HEK293 (cell line): ENCODE measurements around the gene ILF3.

Experiments
- CTCF ChIP-seq: fragments of 450-650 bp; formaldehyde crosslinking; IDR thresholded peaks from 2 replicates; pipeline ENCODE4 v1.5.1; 2016; ENCODE audit warnings: missing biosample characterization, missing genetic modification characterization
- GFI1B ChIP-seq: fragments of 450-650 bp; formaldehyde crosslinking; IDR thresholded peaks from 2 replicates; pipeline ENCODE4 v1.5.1; 2016; ENCODE audit warnings: missing biosample characterization, missing genetic modification characterization
- GLI2 ChIP-seq: fragments of 450-650 bp; formaldehyde crosslinking; IDR thresholded peaks from 2 replicates; pipeline ENCODE4; 2017; ENCODE audit warnings: missing biosample characterization, missing genetic modification characterization, low read depth, borderline replicate concordance
- PRDM10 ChIP-seq: fragments of 450-650 bp; formaldehyde crosslinking; IDR thresholded peaks from 2 replicates; pipeline ENCODE4 v1.5.1; 2016; ENCODE audit warnings: missing biosample characterization, missing genetic modification characterization
- REST ChIP-seq: fragments of 450-650 bp; formaldehyde crosslinking; IDR thresholded peaks from 2 replicates; pipeline ENCODE4 v1.5.1; 2016; ENCODE audit warnings: missing biosample characterization, missing genetic modification characterization
- ZBTB44 ChIP-seq: fragments of 450-650 bp; IDR thresholded peaks from 2 replicates; pipeline ENCODE4 v1.5.1; 2018; ENCODE audit warnings: missing biosample characterization, mild to moderate bottlenecking, missing genetic modification characterization
- ZNF114 ChIP-seq: fragments of 450-650 bp; formaldehyde crosslinking; IDR thresholded peaks from 2 replicates; pipeline ENCODE4 v1.5.0; 2017; ENCODE audit warnings: missing biosample characterization, missing genetic modification characterization
- ZNF16 ChIP-seq: fragments of 450-650 bp; formaldehyde crosslinking; IDR thresholded peaks from 2 replicates; pipeline ENCODE4 v1.5.1; 2016; ENCODE audit warnings: low read depth, missing biosample characterization, missing genetic modification characterization
- ZNF26 ChIP-seq: fragments of 450-650 bp; formaldehyde crosslinking; IDR thresholded peaks from 2 replicates; pipeline ENCODE4 v1.5.1; 2016; ENCODE audit warnings: missing biosample characterization, missing genetic modification characterization
- ZNF394 ChIP-seq: fragments of 450-650 bp; formaldehyde crosslinking; IDR thresholded peaks from 2 replicates; pipeline ENCODE4 v1.5.1; 2016; ENCODE audit warnings: missing biosample characterization, missing genetic modification characterization, mild to moderate bottlenecking, moderate library complexity, borderline replicate concordance
- ZNF404 ChIP-seq: fragments of 450-650 bp; formaldehyde crosslinking; IDR thresholded peaks from 2 replicates; pipeline ENCODE4 v1.5.1; 2017; ENCODE audit warnings: missing biosample characterization, missing genetic modification characterization
- ZNF501 ChIP-seq: fragments of 450-650 bp; formaldehyde crosslinking; IDR thresholded peaks from 2 replicates; pipeline ENCODE4 v1.5.1; 2016; ENCODE audit warnings: missing biosample characterization, missing genetic modification characterization
- ZNF513 ChIP-seq: fragments of 450-650 bp; IDR thresholded peaks from 2 replicates; pipeline ENCODE4 v1.5.1; 2018; ENCODE audit warnings: missing biosample characterization, missing genetic modification characterization
- ZNF544 ChIP-seq: fragments of 450-650 bp; formaldehyde crosslinking; IDR thresholded peaks from 2 replicates; pipeline ENCODE4 v1.5.0; 2017; ENCODE audit warnings: missing biosample characterization, missing genetic modification characterization

- TF ChIP-seq CTCF (tag by site-specific recombination), result no peak
- TF ChIP-seq REST (tag by site-specific recombination), result no peak
- TF ChIP-seq ZBTB44, result no peak
- no peak for TF ChIP-seq ZNF404 (tag by site-specific recombination)
- TF ChIP-seq ZNF501, result no peak
- TF ChIP-seq ZNF513, result no peak
- TF ChIP-seq GFI1B (tag by site-specific recombination), result no peak
- no peak for TF ChIP-seq PRDM10 (tag by site-specific recombination)
- no peak for TF ChIP-seq ZNF394
- TF ChIP-seq ZNF16 (tag by site-specific recombination), result no peak
- no peak for TF ChIP-seq ZNF114 (tag by site-specific recombination)
- no peak for TF ChIP-seq ZNF26 (tag by site-specific recombination)
- no peak for TF ChIP-seq ZNF544 (tag by site-specific recombination)
- TF ChIP-seq GLI2 (tag by site-specific recombination), result no peak
Observed at GRCh38 chr19:10624585-10624984, 29.6 kb upstream of the ILF3 start.
